ENCODE measurements around the gene LGALS9.
"Not testable (repeated sequence)": the region's sequence is repeated elsewhere in the genome, so short reads cannot be mapped to it uniquely, and the experiment has no call there.

The LGALS9 gene

DNA sequence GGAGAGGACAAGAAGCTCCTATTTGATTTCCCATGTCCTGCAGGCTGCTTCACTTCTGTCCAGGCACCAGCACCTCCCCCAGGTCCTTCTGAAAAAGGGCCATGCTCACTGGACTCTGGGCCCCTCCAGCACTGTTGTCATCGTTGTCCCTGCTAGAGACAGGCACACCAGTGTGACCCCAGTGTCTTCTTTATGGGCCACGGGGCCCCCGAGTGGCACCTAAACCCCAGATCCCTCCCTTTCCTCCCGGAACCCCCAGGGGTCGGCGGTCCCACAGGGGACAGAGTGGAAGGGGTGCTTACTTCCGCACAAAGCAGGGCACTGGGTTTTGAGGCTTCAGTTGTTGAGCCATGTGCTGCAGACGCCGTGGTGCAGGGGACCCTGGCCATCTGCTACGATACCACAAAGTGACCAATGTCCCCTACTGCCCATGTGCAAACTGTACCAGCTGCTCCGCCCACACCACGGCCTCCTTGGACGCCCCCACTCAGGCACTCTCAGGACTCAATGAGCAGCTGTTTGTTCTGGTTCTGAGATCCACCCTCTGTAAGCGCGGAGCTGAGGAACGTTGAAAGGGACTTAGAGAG lies 24.6 kb downstream of the LGALS9 start:
- DNase-seq: not testable (repeated sequence)

DNA sequence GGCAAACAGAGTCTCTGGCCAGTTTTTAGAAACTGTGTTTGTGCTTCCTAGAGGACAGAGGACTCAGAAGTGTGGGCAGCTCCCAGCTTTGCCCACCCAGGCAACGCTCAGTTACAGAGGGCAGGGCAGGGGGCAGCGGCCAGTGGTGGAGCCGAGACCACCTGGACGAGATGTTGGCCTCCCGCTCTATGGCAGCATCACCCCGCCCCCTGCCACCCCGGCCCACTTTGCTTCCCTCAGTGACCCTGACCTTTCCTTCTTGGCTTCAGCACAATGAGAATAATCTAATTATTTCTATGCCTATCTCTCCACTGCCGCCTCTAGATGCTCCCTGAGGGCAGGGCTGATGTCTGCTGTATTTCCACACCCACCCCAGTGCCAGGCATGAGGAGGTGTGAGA lies 25.6 kb downstream of the LGALS9 start:
- not testable (repeated sequence) for DNase-seq

DNA sequence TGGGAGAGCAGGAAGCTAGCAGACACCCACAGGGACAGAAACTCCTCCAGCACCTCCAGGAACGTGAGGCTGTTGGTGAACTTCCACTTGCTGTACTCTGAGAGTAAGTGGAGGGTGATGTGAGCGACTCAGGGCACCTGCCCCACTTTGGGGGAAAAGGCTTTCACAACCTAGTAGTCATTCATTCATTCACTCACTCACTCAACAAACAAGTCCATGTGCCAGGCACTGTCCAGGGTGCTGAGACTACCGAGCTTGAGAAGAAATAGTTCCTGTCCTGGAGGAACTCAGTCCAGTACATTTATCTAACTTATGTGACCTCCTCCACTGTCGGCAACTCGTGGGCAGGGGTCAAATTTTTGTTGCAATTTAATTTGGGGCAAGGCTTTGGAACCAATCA lies 26.6 kb downstream of the LGALS9 start:
- DNase-seq: peak; percentile 13 to 21

DNA sequence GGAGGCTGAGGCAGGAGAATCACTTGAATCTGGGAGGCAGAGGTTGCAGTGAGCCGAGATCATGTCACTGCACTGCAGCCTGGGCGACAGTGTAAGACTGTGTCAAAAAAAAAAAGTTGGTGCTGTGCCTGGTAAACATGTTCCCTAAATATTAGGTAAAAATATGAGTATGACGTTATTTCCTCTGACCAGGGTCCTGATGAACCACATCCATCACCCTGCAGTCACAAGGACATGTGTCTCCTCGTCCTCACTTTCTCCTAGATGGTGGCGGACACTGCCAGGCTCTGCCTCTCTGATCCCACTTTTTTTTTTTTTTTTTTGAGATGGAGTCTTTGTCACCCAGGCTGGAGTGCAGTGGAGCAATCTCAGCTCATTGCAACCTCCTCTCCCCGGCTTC lies 28.7 kb downstream of the LGALS9 start:
- DNase-seq: no peak

DNA sequence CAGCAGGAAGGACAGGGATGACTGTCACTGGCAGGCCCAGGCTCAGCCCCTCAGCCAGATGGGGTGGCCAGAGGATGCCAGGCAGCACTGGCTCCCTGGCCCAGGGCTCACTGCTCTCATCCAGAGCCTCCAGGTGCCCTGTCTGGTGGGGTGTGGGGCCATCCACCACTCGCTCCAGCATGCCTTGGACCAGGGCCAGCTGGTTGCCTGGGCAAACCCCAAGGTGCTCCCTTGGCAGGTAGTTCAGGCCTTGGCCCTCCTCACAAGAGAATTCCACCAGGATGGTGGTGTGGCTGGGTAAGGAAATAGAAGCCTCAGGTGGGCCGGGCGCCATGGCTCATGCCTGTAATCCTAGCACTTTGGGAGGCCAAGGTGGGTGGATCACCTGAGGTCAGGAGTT lies 29.4 kb downstream of the LGALS9 start:
- no peak for DNase-seq

DNA sequence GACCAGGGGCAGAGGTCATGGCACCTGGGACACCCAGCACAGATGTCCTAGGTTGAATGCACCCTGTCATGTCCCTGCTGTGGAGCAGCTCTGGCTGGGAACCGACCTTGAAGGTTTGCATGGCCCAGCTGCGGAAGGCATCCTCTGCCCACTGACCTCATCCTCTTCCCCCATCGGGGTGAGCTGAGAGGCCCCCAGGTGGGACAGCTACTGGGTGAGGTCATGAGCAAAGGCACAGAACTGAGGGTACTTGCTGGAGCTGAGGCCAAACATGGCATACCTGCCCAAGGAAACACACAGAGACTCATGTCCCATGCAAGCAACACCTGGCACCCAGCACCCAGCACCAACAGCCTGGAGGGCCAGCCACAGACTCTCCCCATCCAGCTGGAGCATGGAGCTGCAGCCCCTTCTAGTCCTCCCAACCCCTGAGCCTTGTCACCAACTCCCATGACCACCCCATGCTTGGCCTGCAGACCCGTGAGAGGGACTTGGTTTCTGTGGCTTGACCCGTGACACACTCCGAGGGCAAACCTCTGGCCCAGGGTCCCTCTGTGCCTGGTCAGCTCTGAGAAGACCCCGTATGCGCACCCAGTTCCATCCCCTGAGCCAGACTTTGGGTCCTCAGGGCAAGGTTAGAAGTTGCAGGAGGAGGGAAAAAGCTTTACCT lies 33.1 kb downstream of the LGALS9 start:
- DNase-seq: no peak

DNA sequence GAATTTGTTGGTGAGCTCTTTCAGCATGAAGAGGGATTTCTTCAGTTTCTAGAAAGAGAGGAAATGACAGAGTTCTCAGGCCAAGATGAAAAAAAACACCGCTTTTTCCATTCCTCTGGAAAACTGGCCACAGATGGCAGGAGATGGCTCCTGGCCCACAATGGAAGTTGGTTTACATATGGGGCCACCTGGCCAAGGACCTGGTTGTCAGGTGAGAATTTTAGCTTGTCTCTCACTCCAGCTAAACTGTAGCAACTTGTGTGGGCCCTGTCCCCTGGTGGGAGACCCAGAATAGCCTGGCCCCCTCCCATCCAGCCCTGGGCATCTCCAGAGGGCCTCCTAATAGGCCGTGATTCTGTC lies 33.6 kb downstream of the LGALS9 start:
- DNase-seq: no peak

GRCh38 chr17:27665549-27665948 lies 34.6 kb downstream of the LGALS9 start:
- DNase-seq: no peak

DNA sequence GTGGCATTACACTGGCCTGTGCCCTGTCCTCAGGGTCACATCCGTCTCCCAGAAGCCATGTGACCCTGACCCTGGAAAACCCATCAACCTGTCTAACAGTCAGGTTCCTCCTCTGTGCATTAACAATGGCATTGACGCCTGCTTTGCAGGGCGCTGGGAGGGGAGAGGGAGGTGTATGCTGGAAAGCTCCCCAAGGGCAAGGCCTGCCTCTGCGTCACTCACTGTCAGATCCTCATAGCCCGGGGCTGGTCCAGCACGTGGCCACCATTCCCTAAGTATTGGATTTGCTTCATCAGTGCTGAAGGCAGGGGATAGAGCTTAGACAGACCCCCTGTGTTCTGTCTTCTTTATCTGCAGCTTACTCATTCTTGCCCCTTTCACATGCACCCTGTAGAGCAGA lies 35.3 kb downstream of the LGALS9 start:
- DNase-seq: not testable (repeated sequence)

- no peak for DNase-seq
Observed at GRCh38 chr17:27666831-27667560, 36.0 kb downstream of the LGALS9 start.

GRCh38 chr17:27667656-27668487 lies 36.9 kb downstream of the LGALS9 start:
- DNase-seq: no peak

GRCh38 chr17:27668488-27668823 lies 37.5 kb downstream of the LGALS9 start:
- DNase-seq: no peak

- no peak for DNase-seq
Observed at GRCh38 chr17:27669136-27669535, 38.1 kb downstream of the LGALS9 start.

DNA sequence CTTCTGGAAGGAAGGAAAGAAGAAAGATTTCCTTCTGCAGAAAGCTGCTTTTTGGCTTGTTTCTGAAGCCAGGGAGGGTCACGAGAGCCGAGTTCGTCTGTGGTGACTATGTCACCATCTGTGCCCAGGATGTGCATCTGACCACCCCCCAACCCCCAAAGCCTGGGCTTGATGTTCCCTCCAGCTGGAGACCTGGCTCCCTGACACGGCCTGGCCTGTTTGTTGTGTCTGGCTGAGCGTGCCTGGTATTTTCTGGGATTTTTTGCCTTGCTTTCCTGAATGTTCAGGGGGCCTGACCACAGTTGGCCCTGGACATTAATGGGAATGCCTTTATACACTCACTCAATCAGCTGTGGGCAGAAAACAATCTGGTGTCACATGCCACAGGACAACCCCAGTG lies 38.9 kb downstream of the LGALS9 start:
- no peak for DNase-seq

- no peak for DNase-seq
Observed at GRCh38 chr17:27670791-27671590, 40.0 kb downstream of the LGALS9 start.

DNA sequence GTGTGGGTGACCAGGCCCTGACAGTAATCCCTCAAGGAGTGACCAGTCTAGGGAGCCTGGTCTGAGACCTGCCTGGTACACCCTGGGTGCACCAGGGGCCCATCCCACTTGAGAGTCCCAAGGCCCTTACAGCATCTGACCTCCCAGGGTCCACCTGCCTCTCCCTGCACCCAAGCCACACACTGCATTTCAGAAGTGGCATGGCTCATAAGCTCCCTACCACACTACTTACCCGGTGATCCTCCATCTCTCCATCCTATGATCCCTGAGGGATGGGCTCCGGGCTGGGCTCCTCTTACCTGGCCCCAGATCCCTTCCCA lies 40.6 kb downstream of the LGALS9 start:
- DNase-seq: no peak

GRCh38 chr17:27671977-27672480 lies 41.0 kb downstream of the LGALS9 start:
- DNase-seq: not testable (repeated sequence)

- no peak for DNase-seq
Observed at GRCh38 chr17:27674335-27674734, 43.3 kb downstream of the LGALS9 start.

- DNase-seq: no peak
Observed at GRCh38 chr17:27677191-27677590, 46.2 kb downstream of the LGALS9 start.

GRCh38 chr17:27686322-27686721 lies 55.3 kb downstream of the LGALS9 start:
- DNase-seq: not testable (repeated sequence)

- DNase-seq: no peak
Observed at GRCh38 chr17:27690882-27691281, 59.9 kb downstream of the LGALS9 start.

GRCh38 chr17:27695254-27695814 lies 64.3 kb downstream of the LGALS9 start:
- not testable (repeated sequence) for DNase-seq

Measured in Kasumi-1 (cell line).